Glutamatergic neuron (in vitro differentiated cells): ENCODE results near the gene ABCA2. TPM values are rescaled to one million over a fixed set of nuclear protein-coding genes. Genes with fewer than 3 reads are reported as not detected.

ENCODE experiments used
- DNase-seq: peaks from one replicate; pipeline ENCODE4 v3.0.0; 2022
- H3K27ac Mint-ChIP-seq: one replicate; pipeline ENCODE4 v1.8.0; 2020; ENCODE audit warnings: mild to moderate bottlenecking, mixed read lengths, inconsistent platforms; ENCODE audit not compliant: unreplicated experiment
- H3K27me3 Mint-ChIP-seq: one replicate; pipeline ENCODE4 v1.8.0; 2020; ENCODE audit warnings: mild to moderate bottlenecking, moderate library complexity, mixed read lengths, inconsistent platforms; ENCODE audit not compliant: unreplicated experiment
- H3K36me3 Mint-ChIP-seq: one replicate; pipeline ENCODE4 v1.8.0; 2020; ENCODE audit warnings: mild to moderate bottlenecking, mixed read lengths, inconsistent platforms; ENCODE audit not compliant: unreplicated experiment
- H3K4me1 Mint-ChIP-seq: one replicate; pipeline ENCODE4 v1.8.0; 2020; ENCODE audit warnings: mild to moderate bottlenecking, low read depth, mixed read lengths, inconsistent platforms; ENCODE audit not compliant: unreplicated experiment
- H3K4me3 Mint-ChIP-seq: one replicate; pipeline ENCODE4 v1.8.0; 2020; ENCODE audit warnings: mild to moderate bottlenecking, mixed read lengths, inconsistent platforms; ENCODE audit not compliant: unreplicated experiment
- H3K9me3 Mint-ChIP-seq: one replicate; pipeline ENCODE4 v1.8.0; 2020; ENCODE audit warnings: mild to moderate bottlenecking, moderate library complexity, mixed read lengths, inconsistent platforms; ENCODE audit not compliant: unreplicated experiment
- total RNA-seq: library from RNA; stranded (reverse); fragmentation: NEBNext Ultra II Directional; extraction: Animal tissue kit (Norgen Biotek cat#: 25700); gene quantifications from one replicate; pipeline ENCODE4 v1.2.1, GENCODE V29; 2021; ENCODE audit not compliant: unreplicated experiment
- TF ChIP-seq, protein P1 (sequence below): fragments of 200-600 bp; sonication (generic); IDR thresholded peaks from one replicate; pipeline ENCODE4 v1.5.0; 2021; ENCODE audit not compliant: partially characterized antibody, unreplicated experiment

The ABCA2 gene
- total RNA-seq, 1 donor from 2014 or later: 70.7 TPM

DNA sequence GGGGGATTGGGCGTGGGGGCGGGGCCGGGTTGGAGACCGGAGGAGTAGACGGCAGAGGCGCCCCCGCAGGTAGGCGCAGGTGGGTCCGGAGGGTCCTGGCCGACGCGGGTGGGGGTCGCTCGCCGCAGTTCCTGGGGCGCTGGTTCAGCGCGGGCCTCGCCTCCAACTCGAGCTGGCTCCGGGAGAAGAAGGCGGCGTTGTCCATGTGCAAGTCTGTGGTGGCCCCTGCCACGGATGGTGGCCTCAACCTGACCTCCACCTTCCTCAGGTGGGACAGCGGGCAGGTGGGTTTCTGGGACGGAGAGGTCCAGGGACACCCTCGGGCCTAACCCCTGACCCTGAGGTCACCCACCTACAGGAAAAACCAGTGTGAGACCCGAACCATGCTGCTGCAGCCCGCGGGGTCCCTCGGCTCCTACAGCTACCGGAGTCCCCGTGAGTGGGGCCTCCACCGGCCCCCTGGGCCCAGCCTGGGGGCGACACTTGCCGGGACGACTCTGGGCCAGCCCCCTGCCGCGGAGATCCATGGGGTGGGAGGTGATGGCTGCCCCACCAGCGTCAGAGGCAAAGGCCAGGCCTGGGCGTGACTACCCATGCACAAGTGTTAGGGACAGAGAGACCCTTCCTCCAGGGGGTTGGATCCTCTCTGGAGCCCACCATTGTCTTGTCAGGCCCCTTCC is 49.0 kb downstream of the ABCA2 start:
- Mint-ChIP-seq H3K4me3 (no peak overlapping the region), H3K4me1 (peaks cover 3% of the 10 kb centered on the region), H3K9me3 (peaks cover 7% of the 10 kb centered on the region), H3K36me3 (no peaks in the 10 kb centered on the region), H3K27me3 (peaks cover 4% of the 10 kb centered on the region), H3K27ac (no peak overlapping the region)
- no peak for DNase-seq
- TF ChIP-seq, protein P1, sequence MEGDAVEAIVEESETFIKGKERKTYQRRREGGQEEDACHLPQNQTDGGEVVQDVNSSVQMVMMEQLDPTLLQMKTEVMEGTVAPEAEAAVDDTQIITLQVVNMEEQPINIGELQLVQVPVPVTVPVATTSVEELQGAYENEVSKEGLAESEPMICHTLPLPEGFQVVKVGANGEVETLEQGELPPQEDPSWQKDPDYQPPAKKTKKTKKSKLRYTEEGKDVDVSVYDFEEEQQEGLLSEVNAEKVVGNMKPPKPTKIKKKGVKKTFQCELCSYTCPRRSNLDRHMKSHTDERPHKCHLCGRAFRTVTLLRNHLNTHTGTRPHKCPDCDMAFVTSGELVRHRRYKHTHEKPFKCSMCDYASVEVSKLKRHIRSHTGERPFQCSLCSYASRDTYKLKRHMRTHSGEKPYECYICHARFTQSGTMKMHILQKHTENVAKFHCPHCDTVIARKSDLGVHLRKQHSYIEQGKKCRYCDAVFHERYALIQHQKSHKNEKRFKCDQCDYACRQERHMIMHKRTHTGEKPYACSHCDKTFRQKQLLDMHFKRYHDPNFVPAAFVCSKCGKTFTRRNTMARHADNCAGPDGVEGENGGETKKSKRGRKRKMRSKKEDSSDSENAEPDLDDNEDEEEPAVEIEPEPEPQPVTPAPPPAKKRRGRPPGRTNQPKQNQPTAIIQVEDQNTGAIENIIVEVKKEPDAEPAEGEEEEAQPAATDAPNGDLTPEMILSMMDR: no peak

DNA sequence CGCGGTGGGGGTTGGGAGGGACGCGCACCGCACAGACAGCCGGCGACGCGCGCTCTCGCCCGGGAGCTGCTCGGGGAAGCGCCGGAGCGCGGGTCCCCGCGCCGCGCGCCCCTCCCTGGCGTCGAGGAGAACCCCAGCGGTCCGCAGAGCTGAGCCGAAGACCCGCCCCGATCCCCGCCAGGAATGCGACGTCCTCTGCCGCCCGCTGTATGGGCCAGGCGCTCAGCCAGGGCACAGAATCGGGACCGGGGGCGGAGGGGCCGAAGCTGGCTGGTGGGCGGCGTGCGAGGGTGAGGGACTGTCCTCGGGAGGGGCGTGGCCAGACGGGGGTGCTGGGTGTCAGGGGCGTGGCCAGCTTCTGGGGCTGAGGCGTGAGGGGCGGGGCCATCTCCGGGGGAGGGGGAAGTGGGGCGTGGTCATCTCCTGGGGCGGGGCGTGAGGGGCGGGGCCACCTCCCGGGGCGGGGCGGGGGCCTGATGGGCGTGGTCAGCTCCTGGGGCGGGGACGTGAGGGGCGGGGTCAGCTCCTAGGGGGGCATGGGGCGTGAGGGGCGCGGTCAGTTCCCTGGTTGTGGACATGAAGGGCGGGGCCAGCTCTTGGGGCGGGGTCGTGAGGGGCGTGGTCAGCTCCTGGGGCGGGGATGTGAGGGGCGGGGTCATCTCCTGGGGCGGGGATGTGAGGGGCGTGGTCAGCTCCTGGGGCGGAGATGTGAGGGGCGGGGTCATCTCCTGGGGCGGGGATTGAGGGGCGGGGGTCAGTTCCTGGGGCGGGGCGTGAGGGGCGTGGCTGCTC is 49.8 kb downstream of the ABCA2 start:
- no peaks in the 10 kb centered on the region for H3K4me1 Mint-ChIP-seq
- peaks cover 4% of the 10 kb centered on the region for H3K9me3 Mint-ChIP-seq
- no peaks in the 10 kb centered on the region for H3K27me3 Mint-ChIP-seq
- peak; percentile 84 for DNase-seq
- TF ChIP-seq, protein P1: no peak
- H3K4me3 Mint-ChIP-seq: no peak overlapping the region
- H3K27ac Mint-ChIP-seq: no peak overlapping the region
- H3K36me3 Mint-ChIP-seq: no peaks in the 10 kb centered on the region

DNA sequence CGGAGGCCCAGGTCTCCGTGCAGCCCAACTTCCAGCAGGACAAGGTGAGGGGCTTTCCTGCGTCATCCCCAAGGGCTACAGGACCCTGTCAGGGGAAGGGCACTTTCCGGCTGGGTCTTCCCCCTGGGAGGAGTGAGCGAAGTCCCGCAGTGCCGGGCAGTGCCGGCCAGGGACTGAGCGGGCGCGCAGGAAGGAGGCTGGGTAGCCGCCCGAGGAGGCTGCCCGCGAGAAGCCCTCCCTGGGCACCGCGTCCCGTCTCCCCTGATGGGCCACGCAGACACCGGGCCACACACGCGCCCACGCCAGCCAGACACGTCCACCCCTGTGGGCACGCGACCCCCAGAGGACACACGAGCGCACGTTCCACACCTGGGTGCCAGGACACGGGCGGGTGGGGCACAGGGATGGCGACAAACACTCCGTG is 50.4 kb downstream of the ABCA2 start:
- Mint-ChIP-seq H3K27ac (no peak overlapping the region), H3K36me3 (no peaks in the 10 kb centered on the region), H3K9me3 (peaks cover 4% of the 10 kb centered on the region), H3K4me1 (no peaks in the 10 kb centered on the region), H3K4me3 (no peak overlapping the region), H3K27me3 (no peaks in the 10 kb centered on the region)
- TF ChIP-seq, protein P1: no peak
- no peak for DNase-seq

DNA sequence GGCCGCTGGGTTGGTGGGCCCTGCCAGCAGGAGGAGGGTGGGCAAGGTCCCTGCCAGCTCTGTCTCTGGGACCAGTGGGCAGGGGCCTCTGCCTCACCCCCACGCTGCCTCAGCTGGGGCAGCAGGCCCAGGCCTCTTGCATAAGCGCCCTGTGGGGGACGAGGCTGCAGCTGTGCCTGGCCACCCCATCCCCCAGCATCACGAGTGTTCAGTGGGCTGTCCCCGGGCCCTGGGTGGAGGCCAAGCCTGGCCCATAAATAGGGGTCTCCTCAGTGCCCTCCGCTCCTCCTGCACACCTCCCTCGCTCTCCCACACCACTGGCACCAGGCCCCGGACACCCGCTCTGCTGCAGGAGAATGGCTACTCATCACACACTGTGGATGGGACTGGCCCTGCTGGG is 50.8 kb downstream of the ABCA2 start, which contains the start of gene PTGDS:
Gene PTGDS (plus strand): TSS at position 282 of the 400 bp plus-strand sequence. CDS start 75 bp downstream, at position 357.
- no peak within 1 kb of the TSS for H3K4me3 Mint-ChIP-seq
- no peaks in the 10 kb centered on the region for H3K4me1 Mint-ChIP-seq
- TF ChIP-seq, protein P1: no peak
- no peaks in the 10 kb centered on the region for H3K36me3 Mint-ChIP-seq
- H3K27me3 Mint-ChIP-seq: no peaks in the 10 kb centered on the region
- H3K9me3 Mint-ChIP-seq: peaks cover 4% of the 10 kb centered on the region
- no peak within 1 kb of the TSS for H3K27ac Mint-ChIP-seq
- no peak for DNase-seq

DNA sequence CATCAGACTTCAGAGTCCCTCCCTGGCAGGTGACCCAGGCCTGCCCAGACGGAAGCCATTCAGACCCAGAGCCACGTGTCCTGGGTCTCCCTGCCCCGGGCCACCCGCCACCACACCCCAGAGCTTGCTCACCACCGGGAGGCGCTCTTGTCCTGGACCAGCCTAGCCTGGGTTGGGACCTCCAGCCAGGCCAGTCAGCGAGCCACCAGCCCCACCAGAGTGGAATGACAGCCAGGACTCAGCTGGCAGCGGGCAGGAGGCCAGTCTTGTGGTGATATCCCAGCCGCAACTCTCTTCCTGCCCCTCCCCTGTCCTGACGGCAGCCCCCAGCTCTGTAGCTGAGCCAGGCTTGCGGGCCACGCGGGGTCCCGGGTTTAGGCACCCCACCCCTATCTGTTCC is 52.4 kb downstream of the ABCA2 start:
- Mint-ChIP-seq H3K4me1 (no peaks in the 10 kb centered on the region), H3K27ac (no peak overlapping the region), H3K9me3 (peaks cover 3% of the 10 kb centered on the region), H3K4me3 (no peak overlapping the region), H3K36me3 (no peaks in the 10 kb centered on the region), H3K27me3 (no peaks in the 10 kb centered on the region)
- DNase-seq: no peak
- TF ChIP-seq, protein P1: no peak
